GM12864 (cell line): ENCODE measurements around the gene SSBP3.

Experiments used
- DNase-seq: peaks from one replicate; pipeline ENCODE4 v3.0.0-alpha.2; 2011; ENCODE audit warnings: low read depth
- H3K4me3 ChIP-seq: 2 replicates; pipeline ENCODE4 v1.5.1; 2011; ENCODE audit warnings: mild to moderate bottlenecking, low read depth, low read length, control low read depth
- CTCF ChIP-seq: IDR thresholded peaks from 2 replicates; pipeline ENCODE4 v1.5.1; 2011; ENCODE audit warnings: low read depth, mild to moderate bottlenecking, moderate library complexity, low read length, control low read depth, inconsistent platforms; ENCODE audit errors: missing control alignments

SSBP3 gene

GRCh38 chr1:54248966-54249365 lies 157.2 kb downstream of the SSBP3 start:
- no peak for DNase-seq
- no peak for TF ChIP-seq CTCF

GRCh38 chr1:54247863-54248515 lies 158.2 kb downstream of the SSBP3 start:
- DNase-seq: no peak
- no peak overlapping the region for H3K4me3 ChIP-seq

More at GRCh38 chr1:54248966-54249365, 157.2 kb downstream of the SSBP3 start:
- no peak overlapping the region for H3K4me3 ChIP-seq

GRCh38 chr1:54246116-54246721 lies 160.0 kb downstream of the SSBP3 start:
- DNase-seq: no peak
- TF ChIP-seq CTCF: no peak
- H3K4me3 ChIP-seq: no peak overlapping the region

More at GRCh38 chr1:54247863-54248515, 158.2 kb downstream of the SSBP3 start:
- TF ChIP-seq CTCF: no peak

GRCh38 chr1:54245501-54245900 lies 160.7 kb downstream of the SSBP3 start:
- no peak for DNase-seq
- TF ChIP-seq CTCF: no peak
- H3K4me3 ChIP-seq: no peak overlapping the region

GRCh38 chr1:54244655-54245054 lies 161.5 kb downstream of the SSBP3 start:
- H3K4me3 ChIP-seq: no peak overlapping the region
- no peak for TF ChIP-seq CTCF
- no peak for DNase-seq

GRCh38 chr1:54243022-54243421 lies 163.2 kb downstream of the SSBP3 start:
- no peak overlapping the region for H3K4me3 ChIP-seq
- no peak for TF ChIP-seq CTCF
- DNase-seq: no peak

- H3K4me3 ChIP-seq: no peak overlapping the region
- TF ChIP-seq CTCF: no peak
- DNase-seq: no peak
Measured at GRCh38 chr1:54241364-54241763, 164.8 kb downstream of the SSBP3 start.
